ENCODE measurements around the gene COLEC12.
A peak's percentile ranks its signal among the peaks of the same experiment; 100 is the strongest.

The COLEC12 gene

DNA sequence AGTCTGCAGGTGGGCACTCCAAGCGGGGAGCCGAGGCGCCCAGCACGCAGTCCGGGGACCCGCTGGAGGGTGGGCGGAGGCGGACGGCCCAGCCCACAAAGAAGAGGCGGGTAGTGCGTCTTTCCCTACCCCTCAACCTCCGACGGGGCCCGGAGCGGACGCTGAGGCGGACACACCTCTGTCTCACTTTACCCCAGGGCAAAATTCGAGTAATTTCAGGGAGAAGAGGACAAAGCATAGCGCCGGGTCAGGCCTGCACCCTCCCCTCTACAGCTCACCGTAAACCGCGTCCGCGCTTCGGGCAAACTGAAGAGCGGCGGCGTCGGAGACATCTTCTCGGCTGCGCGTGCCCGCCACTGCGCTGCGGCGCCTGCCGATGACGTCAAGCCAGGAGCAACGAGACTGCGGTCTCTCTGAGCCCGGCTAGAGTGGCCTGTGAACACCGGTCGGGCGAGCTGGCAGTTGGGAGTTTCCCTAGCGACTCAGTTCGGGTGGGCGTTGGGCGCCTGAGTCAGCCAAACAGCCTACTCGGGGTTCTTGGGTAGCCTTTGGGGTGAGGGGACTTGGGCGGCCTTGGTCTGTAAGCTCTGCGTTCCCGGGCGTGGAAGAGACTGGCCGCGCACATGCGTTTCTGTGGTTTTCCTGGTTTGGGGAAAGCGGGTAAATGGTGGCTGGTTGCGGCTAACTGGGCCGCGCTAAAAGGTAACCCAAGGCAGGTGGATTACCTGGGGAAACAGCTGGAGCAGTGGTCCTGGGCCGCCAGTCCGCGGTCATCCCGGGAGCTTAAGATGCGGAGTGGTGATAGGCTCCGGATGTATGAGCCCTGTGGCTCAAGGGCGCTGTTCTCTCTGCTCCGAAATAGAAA, 232.6 kb downstream of the COLEC12 start, which contains the start of gene THOC1 (continued):
- TF ChIP-seq, protein P1, sequence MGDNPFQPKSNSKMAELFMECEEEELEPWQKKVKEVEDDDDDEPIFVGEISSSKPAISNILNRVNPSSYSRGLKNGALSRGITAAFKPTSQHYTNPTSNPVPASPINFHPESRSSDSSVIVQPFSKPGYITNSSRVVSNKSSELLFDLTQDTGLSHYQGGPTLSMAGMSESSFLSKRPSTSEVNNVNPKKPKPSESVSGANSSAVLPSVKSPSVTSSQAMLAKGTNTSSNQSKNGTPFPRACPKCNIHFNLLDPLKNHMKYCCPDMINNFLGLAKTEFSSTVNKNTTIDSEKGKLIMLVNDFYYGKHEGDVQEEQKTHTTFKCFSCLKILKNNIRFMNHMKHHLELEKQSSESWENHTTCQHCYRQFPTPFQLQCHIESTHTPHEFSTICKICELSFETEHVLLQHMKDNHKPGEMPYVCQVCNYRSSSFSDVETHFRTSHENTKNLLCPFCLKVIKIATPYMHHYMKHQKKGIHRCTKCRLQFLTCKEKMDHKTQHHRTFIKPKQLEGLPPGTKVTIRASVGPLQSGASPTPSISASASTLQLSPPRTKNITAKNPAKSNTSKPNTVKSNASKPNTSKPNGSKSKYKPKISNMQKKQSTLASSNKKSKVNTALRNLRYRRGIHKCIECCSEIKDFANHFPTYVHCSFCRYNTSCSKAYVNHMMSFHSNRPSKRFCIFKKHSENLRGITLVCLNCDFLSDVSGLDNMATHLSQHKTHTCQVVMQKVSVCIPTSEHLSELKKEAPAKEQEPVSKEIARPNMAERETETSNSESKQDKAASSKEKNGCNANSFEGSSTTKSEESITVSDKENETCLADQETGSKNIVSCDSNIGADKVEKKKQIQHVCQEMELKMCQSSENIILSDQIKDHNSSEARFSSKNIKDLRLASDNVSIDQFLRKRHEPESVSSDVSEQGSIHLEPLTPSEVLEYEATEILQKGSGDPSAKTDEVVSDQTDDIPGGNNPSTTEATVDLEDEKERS (tag by site-specific recombination; IDR thresholded peaks at IDR 0.05), result peak; percentile 53
- TF ChIP-seq ZBTB6 (tag by site-specific recombination; IDR thresholded peaks at IDR 0.05) (peak; percentile 73; the same call in 1 of the 2 replicates), ZNF629 (tag by site-specific recombination; IDR thresholded peaks at IDR 0.05) (peak; percentile 89), ZEB2 (tag by site-specific recombination; IDR thresholded peaks at IDR 0.05) (peak; percentile 79), ZNF501 (tag by site-specific recombination; IDR thresholded peaks at IDR 0.05) (peak; percentile 91), INSM2 (tag by site-specific recombination; IDR thresholded peaks at IDR 0.05) (no peak; the same call in 1 of the 2 replicates), KLF16 (tag by site-specific recombination; IDR thresholded peaks at IDR 0.05) (peak; percentile 86), HOXC10 (CRISPR knock-in tag; IDR thresholded peaks at IDR 0.05) (peak; percentile 83; the same call in 1 of the 2 replicates), ZNF843 (tag by site-specific recombination; IDR thresholded peaks at IDR 0.05) (peak; percentile 52; the same call in 1 of the 2 replicates), SP7 (tag by site-specific recombination; IDR thresholded peaks at IDR 0.05) (peak; percentile 85), ZNF423 (tag by site-specific recombination; IDR thresholded peaks at IDR 0.05) (no peak), OVOL3 (tag by site-specific recombination; IDR thresholded peaks at IDR 0.05) (peak; percentile 39; the same call in 1 of the 2 replicates), ZNF184 (tag by site-specific recombination; IDR thresholded peaks at IDR 0.05) (no peak), ZNF837 (tag by site-specific recombination; IDR thresholded peaks at IDR 0.05) (no peak), ZBTB21 (tag by site-specific recombination; IDR thresholded peaks at IDR 0.05) (peak; percentile 82), ZNF391 (tag by site-specific recombination; IDR thresholded peaks at IDR 0.05; ENCODE audit: borderline replicate concordance, low read depth) (peak; percentile 79; the same call in 1 of the 2 replicates), SP2 (tag by site-specific recombination; IDR thresholded peaks at IDR 0.05) (peak; percentile 74), ZBTB20 (tag by site-specific recombination; IDR thresholded peaks at IDR 0.05) (peak; percentile 73)
- TF ChIP-seq, protein P2, sequence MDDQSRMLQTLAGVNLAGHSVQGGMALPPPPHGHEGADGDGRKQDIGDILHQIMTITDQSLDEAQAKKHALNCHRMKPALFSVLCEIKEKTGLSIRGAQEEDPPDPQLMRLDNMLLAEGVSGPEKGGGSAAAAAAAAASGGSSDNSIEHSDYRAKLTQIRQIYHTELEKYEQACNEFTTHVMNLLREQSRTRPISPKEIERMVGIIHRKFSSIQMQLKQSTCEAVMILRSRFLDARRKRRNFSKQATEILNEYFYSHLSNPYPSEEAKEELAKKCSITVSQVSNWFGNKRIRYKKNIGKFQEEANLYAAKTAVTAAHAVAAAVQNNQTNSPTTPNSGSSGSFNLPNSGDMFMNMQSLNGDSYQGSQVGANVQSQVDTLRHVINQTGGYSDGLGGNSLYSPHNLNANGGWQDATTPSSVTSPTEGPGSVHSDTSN (CRISPR knock-in tag; IDR thresholded peaks at IDR 0.05), result no peak
- TF ChIP-seq, protein P3, sequence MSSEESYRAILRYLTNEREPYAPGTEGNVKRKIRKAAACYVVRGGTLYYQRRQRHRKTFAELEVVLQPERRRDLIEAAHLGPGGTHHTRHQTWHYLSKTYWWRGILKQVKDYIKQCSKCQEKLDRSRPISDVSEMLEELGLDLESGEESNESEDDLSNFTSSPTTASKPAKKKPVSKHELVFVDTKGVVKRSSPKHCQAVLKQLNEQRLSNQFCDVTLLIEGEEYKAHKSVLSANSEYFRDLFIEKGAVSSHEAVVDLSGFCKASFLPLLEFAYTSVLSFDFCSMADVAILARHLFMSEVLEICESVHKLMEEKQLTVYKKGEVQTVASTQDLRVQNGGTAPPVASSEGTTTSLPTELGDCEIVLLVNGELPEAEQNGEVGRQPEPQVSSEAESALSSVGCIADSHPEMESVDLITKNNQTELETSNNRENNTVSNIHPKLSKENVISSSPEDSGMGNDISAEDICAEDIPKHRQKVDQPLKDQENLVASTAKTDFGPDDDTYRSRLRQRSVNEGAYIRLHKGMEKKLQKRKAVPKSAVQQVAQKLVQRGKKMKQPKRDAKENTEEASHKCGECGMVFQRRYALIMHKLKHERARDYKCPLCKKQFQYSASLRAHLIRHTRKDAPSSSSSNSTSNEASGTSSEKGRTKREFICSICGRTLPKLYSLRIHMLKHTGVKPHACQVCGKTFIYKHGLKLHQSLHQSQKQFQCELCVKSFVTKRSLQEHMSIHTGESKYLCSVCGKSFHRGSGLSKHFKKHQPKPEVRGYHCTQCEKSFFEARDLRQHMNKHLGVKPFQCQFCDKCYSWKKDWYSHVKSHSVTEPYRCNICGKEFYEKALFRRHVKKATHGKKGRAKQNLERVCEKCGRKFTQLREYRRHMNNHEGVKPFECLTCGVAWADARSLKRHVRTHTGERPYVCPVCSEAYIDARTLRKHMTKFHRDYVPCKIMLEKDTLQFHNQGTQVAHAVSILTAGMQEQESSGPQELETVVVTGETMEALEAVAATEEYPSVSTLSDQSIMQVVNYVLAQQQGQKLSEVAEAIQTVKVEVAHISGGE (tag by site-specific recombination; conservative IDR thresholded peaks at IDR 0.05; ENCODE audit: low read depth), result peak; percentile 52
- TF ChIP-seq, protein P4, sequence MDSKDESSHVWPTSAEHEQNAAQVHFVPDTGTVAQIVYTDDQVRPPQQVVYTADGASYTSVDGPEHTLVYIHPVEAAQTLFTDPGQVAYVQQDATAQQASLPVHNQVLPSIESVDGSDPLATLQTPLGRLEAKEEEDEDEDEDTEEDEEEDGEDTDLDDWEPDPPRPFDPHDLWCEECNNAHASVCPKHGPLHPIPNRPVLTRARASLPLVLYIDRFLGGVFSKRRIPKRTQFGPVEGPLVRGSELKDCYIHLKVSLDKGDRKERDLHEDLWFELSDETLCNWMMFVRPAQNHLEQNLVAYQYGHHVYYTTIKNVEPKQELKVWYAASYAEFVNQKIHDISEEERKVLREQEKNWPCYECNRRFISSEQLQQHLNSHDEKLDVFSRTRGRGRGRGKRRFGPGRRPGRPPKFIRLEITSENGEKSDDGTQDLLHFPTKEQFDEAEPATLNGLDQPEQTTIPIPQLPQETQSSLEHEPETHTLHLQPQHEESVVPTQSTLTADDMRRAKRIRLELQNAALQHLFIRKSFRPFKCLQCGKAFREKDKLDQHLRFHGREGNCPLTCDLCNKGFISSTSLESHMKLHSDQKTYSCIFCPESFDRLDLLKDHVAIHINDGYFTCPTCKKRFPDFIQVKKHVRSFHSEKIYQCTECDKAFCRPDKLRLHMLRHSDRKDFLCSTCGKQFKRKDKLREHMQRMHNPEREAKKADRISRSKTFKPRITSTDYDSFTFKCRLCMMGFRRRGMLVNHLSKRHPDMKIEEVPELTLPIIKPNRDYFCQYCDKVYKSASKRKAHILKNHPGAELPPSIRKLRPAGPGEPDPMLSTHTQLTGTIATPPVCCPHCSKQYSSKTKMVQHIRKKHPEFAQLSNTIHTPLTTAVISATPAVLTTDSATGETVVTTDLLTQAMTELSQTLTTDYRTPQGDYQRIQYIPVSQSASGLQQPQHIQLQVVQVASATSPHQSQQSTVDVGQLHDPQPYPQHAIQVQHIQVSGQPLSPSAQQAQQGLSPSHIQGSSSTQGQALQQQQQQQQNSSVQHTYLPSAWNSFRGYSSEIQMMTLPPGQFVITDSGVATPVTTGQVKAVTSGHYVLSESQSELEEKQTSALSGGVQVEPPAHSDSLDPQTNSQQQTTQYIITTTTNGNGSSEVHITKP (tag by site-specific recombination; IDR thresholded peaks at IDR 0.05), result peak; percentile 88
- TF ChIP-seq, protein P5, sequence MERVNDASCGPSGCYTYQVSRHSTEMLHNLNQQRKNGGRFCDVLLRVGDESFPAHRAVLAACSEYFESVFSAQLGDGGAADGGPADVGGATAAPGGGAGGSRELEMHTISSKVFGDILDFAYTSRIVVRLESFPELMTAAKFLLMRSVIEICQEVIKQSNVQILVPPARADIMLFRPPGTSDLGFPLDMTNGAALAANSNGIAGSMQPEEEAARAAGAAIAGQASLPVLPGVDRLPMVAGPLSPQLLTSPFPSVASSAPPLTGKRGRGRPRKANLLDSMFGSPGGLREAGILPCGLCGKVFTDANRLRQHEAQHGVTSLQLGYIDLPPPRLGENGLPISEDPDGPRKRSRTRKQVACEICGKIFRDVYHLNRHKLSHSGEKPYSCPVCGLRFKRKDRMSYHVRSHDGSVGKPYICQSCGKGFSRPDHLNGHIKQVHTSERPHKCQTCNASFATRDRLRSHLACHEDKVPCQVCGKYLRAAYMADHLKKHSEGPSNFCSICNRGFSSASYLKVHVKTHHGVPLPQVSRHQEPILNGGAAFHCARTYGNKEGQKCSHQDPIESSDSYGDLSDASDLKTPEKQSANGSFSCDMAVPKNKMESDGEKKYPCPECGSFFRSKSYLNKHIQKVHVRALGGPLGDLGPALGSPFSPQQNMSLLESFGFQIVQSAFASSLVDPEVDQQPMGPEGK (tag by site-specific recombination; IDR thresholded peaks at IDR 0.05), result peak; percentile 58

All from HEK293 (cell line).